Measurements from ENCODE around the gene UVRAG.

- no peak for TF ChIP-seq CTCF (optimal IDR thresholded peaks at IDR 0.05 in 1 of 3, IDR thresholded peaks at IDR 0.05 in 1 of 3, conservative IDR thresholded peaks at IDR 0.05 in 1 of 3; ENCODE audit: extremely low read depth in 1 of 3, insufficient read depth in 2 of 3, low read length in 3 of 3)
- TF ChIP-seq EZH2 (IDR thresholded peaks at IDR 0.05; ENCODE audit: low read length): no peak
These were observed 47.4 kb downstream of the UVRAG start for GRCh38 chr11:75862437-75862836.
